ENCODE results near the gene SLC6A19.
"Not testable (repeated sequence)": the region's sequence is repeated elsewhere in the genome, so short reads cannot be mapped to it uniquely, and the experiment has no call there.

SLC6A19 gene

DNA sequence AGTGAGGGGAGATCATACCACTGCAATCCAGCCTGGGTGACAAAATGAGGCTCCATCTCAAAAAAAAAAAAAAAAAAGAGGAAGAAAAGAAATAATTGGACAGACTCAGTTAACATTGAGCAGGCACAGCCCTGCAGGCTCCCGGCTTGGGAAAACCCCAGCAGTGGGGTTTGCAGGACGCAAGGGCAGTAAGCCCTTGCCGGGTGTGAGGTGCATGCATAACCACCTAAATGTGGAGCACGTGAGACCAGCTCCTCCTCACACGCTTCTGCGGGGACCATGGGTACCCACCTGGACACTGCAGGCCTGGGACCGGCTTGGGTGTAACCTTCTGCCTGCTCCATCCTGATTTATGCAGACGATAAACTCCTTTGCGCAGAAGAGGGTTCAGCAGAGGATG, 19.0 kb downstream of the SLC6A19 start:
- no peak for DNase-seq

DNA sequence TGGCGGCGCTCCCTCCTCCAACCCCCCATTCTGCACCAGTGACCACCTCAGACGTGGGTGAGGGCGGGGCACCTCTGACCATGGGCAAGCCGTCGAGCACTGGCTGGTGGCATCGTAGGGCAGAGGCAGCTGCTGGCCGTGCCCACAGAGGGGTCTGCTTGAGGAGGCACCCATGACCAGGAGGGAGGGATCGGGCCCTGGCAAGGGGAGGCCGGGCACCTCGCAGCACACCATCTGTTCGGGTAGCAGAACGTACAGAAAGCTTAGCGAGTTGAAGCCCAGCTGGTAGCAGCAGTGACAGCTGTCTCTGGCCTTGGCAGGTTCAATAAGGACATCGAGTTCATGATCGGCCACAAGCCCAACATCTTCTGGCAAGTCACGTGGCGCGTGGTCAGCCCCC, 19.4 kb downstream of the SLC6A19 start:
- no peak for DNase-seq

DNA sequence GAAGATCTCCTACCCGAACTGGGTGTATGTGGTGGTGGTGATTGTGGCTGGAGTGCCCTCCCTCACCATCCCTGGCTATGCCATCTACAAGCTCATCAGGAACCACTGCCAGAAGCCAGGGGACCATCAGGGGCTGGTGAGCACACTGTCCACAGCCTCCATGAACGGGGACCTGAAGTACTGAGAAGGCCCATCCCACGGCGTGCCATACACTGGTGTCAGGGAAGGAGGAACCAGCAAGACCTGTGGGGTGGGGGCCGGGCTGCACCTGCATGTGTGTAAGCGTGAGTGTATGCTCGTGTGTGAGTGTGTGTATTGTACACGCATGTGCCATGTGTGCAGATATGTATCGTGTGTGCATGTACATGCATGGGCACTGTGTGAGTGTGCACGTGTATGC, 20.3 kb downstream of the SLC6A19 start:
- DNase-seq, result no peak

DNA sequence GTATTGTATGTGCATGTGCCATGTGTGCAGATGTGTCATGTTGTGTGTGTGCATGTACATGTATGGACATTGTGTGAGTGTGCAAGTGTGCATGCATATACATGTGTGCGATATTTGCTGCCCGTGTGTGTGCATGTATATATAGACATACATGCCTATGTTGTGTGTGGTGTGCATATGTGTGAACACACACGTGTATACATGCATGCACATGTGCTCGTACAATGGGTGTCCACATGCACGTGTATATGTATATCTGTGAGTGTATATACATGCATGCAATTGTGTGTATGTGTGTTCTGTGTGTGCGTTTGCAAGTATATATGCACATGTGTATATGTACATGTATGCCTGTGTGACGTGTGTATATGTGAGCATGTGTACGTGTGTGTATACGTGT, 20.8 kb downstream of the SLC6A19 start:
- DNase-seq, result no peak

DNA sequence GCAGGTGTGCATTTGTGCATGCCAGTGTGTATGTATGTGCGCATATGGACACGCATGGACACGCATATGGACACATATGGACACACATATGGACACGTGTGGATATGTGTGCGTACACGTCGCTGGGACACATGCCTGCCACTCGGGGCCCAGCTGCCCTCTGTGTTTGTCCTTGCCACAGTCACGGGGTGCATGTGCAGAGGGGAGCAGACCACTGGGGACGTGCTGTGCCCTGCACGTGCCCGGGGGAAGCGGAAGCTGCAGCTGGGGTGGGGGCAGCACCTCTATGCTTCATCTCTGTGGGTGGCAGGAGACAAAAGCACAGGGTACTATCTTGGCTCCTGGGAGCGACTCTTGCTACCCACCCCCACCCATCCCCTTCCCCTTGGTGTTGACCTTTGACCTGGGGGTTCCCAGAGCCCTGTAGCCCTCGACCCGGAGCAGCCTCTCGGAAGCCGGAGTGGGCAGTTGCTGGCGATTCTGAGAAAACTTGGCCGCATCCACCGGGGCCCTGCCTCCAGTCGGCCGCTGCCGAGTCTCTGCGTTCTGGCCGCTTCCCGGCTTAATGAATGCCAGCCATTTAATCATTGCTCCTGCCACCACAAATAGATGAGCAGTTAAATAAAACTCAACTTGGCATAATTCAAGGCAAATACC, 21.4 kb downstream of the SLC6A19 start:
- DNase-seq, result no peak

DNA sequence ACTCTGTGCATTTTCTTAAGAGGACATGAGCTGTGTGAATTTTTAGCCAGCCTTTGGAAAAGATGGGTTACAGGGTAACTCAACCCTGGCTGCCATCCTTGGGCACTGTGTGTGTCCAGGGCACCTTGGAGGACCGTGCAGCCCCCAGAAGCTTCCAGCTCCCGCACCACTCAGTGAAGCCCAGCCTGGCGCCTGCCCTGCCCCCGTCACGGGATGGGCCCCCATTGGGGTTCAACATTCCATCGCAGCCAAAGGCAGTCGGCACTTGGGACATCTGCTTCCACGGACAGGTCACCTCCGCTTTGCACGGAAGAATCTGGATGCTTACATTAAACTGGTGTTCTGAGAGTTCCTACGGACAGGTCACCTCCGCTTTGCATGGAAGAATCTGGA, 21.9 kb downstream of the SLC6A19 start:
- DNase-seq, result no peak

DNA sequence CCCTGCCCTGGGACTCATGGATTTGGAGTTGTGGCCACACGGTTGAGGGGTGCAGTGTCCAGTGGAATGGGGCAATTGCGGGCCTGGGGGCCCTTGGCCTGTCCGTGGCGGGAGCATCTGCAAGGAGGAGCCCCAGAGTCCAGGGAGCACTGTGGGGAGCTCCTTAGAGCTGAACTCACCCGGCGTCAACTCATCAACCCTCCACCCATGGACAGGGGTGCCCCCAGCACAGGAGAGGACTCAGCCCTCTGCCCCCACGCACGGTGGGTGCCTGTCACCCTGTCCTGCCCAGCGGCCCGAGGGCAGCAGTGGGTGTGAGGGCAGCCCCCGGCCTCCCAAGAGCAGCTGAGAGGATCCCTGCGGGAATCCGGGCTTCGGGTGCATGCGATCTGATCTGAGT, 23.2 kb downstream of the SLC6A19 start:
- DNase-seq, result no peak

DNA sequence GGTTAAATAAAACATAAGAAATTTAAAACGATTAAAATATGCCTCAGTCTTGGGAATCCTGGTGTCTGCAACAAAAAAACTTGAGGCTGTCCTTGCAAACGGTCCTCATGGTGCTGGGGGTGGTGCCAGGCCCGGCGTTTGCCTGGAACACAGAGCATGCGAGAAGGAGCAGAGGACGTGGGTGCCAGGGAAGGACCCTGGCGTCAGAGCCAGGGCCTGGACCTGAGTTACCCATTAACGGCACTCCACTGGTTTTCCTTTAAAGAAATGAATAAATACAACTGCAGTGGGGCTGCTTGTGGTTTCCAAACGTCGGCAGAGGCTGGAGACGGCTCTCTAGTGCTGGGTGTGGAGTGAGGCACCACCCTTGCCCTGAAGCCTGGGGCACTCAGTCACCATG, 23.7 kb downstream of the SLC6A19 start, which contains the start of gene SLC6A18:
TSS of gene SLC6A18 (plus strand) at position 301 of the 400 bp plus-strand sequence. CDS start at position 398, 97 bp downstream.
- no peak for DNase-seq

DNA sequence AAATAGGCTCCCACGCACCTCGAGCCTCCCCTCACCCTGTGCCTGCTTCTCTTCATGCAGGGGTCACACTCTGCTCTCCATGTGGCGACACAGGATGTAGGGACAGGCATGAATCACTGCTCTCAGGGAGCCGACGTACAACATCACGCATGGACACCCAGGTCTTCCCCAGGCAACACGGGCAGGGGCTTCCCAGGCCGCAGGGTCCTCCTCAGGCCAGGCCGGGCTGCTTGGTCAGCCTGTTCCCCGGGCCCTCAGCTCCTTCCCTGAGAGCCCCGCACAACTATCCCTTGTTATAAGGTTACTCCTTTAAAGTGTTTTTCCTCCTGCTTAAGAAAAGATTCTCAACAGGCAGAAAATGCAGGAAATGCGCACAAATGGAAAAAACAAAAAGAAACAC, 24.8 kb downstream of the SLC6A19 start:
- DNase-seq, result no peak

DNA sequence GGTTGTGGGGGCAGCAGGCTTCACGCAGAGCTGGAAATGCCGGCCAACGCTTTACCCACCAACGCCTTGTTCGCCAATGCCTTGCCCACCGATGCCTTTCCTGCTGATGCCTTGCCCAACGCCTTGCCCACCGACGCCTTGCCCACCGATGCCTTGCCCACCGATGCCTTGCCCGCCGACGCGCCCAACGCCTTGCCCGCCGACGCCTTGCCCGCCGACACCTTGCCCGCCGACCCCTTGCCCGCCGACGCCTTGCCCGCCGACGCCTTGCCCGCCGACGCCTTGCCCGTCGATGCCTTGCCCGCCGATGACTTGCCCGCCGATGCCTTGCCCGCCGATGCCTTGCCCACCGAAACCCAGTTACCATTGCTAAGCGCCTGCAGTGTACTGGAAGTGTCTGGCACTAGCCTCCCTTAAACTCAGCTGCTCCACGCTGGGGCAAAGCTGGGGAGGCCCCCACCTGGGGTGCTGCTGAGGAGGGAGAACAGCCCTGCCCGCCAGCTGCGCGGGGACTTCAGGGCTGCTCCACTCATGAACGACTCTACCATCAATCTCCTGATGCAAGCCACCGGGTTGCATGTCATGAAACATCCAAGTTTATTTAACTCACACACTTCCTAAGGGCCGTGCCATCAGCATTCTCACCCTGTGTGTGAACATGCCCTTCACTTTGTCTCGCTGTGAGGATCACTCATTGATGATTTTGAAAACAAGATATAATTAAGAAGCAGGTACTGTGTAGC, 25.6 kb downstream of the SLC6A19 start:
- no peak for DNase-seq

DNA sequence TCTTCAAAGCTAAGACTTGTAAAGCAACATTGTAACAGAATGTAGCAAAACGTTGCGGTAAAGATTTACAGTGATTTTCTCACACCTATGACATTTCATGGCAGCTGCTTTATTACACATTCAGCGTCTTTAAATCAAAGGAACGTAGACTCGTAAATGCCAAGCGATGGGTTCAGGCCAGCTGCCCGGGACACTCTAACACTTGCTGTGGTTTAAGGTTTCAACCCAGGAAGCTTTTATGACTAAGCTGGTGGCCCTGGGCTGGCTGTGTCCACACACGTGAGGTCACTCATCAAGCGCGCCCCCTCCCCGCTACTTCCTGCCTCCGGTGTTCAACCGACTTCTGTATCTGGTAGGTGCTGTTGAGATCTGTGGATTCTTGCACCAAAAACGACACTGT, 26.3 kb downstream of the SLC6A19 start:
- no peak for DNase-seq

DNA sequence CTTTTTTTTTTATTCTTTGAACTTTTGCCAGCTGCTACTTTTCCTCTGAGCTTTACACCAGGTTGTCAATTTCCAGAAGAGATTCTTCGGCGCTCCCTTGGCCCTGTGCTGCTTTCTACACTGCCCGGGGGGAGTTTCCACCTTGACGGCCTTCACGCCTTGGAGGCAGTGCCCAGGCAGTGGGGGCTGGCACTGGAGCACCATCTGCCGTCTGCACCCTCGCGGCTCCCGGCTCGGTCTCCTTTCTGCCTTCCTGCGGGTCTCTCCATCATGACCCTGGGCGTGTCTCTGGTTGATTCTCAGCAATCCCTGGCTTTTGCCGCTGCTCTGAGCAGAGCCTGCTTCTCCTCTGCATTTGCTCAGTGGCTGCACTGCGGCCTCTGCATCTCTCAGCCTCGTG, 26.7 kb downstream of the SLC6A19 start:
- DNase-seq, result no peak

DNA sequence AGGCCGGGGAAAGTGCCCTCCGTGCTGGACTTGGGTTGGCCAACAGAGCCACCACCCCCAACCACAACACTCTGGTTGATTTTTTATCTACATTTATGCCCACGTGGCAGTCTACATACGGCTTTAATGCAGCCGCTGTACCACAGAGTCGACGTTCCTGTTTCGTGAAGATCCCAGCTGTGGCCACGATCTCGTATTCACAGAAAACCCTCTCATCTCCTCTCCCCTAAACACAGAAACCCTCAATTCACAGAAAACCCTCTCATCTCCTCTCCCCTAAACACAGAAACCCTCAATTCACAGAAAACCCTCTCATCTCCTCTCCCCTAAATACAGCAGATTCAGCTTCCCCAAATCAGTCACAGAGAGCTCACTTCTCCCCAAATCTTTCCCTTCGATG, 27.6 kb downstream of the SLC6A19 start:
- DNase-seq, result not testable (repeated sequence)

DNA sequence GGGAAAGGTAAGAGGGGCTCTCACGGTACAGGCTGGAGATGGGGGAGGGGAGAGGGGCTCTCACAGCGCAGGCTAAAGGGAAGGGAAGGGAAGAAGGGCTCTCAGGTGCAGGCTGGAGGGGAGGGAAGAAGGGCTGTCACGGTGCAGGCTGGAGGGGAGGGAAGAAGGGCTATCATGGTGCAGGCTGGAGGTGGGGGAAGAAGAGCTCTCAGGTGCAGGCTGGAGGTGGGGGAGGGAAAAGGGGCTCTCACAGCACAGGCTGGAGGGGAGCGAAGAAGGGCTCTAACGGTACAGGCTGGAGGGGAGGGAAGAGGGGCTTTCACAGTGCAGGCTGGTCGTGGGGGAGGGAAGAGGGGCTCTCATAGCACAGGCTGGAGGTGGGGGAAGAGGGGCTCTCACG, 28.4 kb downstream of the SLC6A19 start:
- DNase-seq, result no peak

DNA sequence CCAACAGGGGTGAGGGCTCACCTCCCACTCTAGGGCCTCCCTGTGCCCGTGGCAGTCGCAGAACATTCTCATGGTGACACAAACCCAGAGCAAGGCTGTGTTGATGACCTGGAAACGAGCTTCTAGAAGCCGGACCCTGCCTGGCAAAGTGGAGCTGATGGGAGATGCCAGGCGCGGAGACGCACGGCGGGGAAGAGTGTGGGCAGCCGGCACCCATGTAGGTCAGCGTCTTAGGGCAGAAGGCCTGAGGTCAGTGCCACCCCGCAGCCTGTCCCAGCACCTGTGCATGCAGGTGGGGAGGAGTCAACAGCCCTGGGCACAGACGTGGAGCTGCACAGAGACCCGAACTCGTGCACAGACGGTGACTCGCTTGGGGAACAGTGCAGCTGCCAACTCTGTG, 29.2 kb downstream of the SLC6A19 start:
- DNase-seq, result no peak

DNA sequence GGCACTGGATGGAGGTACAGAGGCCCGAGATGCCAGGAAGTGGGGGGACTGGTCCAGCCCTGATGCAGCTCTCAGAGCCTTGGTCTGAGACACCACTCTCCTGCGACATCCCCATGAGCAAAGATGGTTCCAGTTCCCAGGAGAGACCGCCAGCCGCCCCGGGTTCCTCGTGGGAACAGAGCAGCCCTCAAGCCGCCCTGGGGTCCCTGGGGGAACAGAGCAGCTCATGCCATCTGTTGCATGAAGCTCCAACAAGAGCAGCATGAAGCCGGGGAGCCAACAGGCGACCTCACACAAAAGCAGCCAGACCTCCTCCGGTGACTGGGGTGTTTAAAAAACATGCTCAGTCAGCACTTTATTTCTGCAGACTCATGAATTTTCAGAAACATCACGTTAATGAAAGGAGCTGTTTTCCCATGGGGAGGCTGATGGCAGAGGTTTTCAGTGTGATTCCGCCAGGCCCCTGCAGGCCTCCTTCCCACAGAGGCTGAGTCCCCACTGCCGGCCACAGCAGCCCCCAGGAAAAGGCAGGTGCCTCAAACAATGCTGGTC, 30.0 kb downstream of the SLC6A19 start:
- no peak for DNase-seq

DNA sequence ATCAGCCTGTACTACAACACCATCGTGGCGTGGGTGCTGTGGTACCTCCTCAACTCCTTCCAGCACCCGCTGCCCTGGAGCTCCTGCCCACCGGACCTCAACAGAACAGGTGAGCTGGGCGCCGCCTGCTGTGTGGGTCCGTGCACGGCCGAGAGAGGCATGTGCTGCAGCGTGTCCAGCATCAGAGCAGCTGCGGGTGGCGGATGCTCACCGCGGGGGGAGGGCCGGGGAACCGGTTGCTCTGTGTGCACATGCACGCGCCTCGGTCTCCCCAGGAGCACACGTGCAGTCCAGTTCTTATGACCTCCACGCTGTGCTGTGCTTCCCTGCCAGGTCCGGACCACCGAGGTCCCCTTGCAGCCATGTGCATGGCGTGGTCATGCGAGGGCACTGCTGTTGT, 31.4 kb downstream of the SLC6A19 start:
- no peak for DNase-seq

DNA sequence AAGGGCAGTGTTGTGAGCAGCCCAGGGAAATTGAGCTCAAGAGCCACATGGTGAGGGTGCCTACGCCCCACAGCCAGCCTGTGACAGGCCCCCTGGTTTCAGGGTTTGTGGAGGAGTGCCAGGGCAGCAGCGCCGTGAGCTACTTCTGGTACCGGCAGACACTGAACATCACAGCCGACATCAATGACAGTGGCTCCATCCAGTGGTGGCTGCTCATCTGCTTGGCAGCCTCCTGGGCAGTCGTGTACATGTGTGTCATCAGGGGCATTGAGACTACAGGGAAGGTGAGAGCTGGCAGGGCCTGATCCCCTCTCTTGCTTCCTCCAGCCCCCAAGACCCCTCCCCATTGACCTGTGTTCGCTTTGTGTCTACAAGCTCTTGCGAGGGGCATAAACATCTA, 34.0 kb downstream of the SLC6A19 start:
- no peak for DNase-seq

DNA sequence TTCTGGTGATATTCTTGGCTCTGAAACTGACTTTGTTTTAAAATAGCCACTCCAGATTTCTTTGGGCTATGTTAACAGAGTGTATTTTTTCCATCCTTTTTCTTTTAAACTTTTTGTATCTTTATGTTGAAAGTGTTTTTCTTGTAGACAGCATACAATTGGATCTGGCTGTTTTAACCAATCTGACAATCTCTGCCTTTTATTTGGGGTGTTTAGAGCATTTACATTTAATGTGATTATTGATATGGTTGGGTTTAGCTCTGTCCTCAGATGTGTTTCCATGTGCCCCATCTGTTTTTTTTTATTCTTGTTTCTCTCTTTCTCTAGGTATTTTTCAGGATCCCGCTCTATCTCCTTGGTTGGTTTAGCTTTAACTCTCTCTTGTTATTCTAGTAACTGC, 34.4 kb downstream of the SLC6A19 start:
- DNase-seq, result no peak

DNA sequence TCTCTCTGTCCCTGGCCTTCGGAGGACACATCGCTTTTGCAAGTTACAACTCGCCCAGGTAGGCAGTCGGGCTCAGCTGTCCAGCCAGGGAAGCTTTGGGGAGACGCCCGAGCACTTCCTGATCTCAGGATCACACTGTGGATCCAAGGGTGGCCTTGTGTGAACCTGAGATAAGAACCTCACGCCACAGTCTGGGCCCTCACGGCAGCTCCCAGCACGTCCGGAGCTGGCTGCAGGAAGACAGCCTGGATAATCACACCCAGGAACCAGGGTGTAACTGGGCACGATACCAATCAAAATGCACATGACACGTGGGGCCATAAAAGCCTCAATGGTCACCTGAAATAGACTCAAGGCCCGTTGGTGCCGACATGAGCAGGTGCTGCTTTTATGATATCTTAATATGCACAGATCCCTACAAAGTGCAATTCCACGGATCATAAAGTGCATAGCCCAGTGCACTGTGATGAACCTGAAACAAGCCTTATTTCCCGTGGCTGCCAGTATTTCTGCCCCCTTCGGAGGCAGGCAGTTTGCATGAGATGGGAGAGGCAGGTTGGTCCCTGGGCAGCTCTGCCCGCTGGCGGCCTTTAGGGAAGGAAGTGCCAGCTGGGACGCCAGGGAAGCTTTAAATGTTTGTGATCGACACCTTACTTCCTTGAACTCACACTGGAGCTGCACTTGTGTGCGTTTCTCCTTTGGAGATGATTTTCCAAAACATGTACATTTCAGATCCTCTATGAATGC, 38.3 kb downstream of the SLC6A19 start:
- DNase-seq, result no peak

DNA sequence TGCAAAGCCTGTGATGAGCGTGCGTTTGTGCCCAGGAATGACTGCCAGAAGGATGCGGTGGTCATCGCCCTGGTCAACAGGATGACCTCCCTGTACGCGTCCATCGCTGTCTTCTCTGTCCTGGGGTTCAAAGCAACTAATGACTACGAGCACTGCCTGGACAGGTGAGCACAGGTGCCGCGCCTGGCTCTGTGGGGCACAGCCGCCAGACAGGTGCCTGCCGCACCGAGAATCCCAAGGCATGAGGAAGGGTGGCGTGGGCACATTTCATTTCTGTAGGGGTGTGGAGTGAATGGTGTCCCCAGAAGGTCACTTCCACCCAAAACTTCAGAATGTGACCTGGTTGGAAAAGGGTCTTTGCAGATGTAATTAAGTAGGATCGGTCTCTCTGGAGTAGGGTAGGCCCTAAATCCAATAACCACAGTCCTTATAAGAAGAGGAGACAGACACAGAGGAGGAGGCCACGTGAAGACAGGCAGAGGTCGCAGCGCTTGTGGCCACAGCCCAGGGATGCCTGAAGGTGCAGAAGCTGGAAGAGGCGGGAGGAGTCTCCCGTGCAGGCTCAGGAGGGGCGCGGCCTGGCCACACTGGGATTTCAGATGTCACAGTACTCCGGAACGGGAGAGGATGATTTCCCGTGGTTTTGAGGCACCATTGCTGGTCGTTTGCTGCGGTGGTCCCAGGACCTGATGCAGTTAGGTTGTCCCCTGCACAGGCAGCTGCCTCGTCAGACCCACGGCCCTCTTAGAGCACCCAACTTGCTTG, 39.3 kb downstream of the SLC6A19 start:
- DNase-seq, result no peak

Measured in amygdala (tissue), 56 donors.